IPS DF 6.9 (cell line): ENCODE results near the gene SREBF1.

ENCODE experiments used
- DNase-seq: peaks from one replicate; pipeline ENCODE4 v3.0.0-alpha.2; 2013; ENCODE audit warnings: low read depth, low spot score
- H3K27ac ChIP-seq: one replicate; pipeline ENCODE4 v1.5.1; 2013; ENCODE audit warnings: low read length, control low read depth
- H3K27me3 ChIP-seq: 2 replicates; pipeline ENCODE4 v1.6.1; 2013; ENCODE audit warnings: mild to moderate bottlenecking, low read length; ENCODE audit not compliant: control insufficient read depth, insufficient read depth
- H3K36me3 ChIP-seq: 2 replicates; pipeline ENCODE4 v1.6.1; 2013; ENCODE audit warnings: low read length; ENCODE audit not compliant: control insufficient read depth, insufficient read depth
- H3K4me1 ChIP-seq: 2 replicates; pipeline ENCODE4 v1.6.1; 2013; ENCODE audit warnings: low read length; ENCODE audit not compliant: control insufficient read depth, insufficient read depth
- H3K4me3 ChIP-seq: 2 replicates; pipeline ENCODE4 v1.5.1; 2013; ENCODE audit warnings: mild to moderate bottlenecking, low read length
- H3K9me3 ChIP-seq: 2 replicates; pipeline ENCODE4 v1.6.1; 2013; ENCODE audit warnings: low read length, inconsistent platforms; ENCODE audit not compliant: control insufficient read depth, insufficient read depth
- WGBS: extraction: QIAGEN DNeasy Blood & Tissue Kit; methylation state at CpG from one replicate; pipeline ENCODE4 v1.1.7; 2013; ENCODE audit warnings: mixed read lengths, missing lambda C conversion rate; ENCODE audit not compliant: insufficient read length, insufficient coverage; 5-methylcytosine and 5-hydroxymethylcytosine counted together

SREBF1 gene

GRCh38 chr17:17767154-17767869 lies 69.5 kb downstream of the SREBF1 start:
- no peak for DNase-seq
- Histone ChIP-seq H3K4me3 (no peak overlapping the region), H3K9me3 (no peaks in the 10 kb centered on the region), H3K36me3 (no peaks in the 10 kb centered on the region), H3K27me3 (no peaks in the 10 kb centered on the region), H3K27ac (no peak overlapping the region), H3K4me1 (no peaks in the 10 kb centered on the region; the same call in 1 of the 2 replicates)
- WGBS: no CpG with 5 or more reads among the region's 7 CpGs

DNA sequence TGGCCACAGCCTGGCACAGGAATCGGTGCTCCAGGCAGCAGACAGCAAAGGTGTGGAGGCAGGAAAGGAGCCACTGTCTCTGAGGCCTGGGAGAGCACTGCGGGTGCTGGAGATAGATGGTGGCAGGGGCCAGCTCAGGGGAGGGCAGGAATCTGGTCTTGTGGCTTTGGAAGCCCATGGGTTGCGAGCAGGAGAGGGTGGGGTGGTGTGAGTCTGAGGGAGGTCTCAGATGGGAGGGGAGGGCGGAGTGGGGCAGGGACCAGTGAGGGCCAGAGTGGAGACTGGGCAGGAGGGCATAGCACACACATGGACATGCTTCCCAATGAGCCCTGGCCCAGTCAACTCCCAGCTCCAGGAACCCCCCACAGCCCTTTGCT lies 70.1 kb downstream of the SREBF1 start:
- H3K27ac ChIP-seq: no peak overlapping the region

GRCh38 chr17:17766077-17766743 lies 70.6 kb downstream of the SREBF1 start:
- Histone ChIP-seq H3K9me3 (no peaks in the 10 kb centered on the region), H3K27ac (no peak overlapping the region), H3K4me3 (no peak overlapping the region), H3K27me3 (no peaks in the 10 kb centered on the region), H3K4me1 (no peaks in the 10 kb centered on the region; the same call in 1 of the 2 replicates), H3K36me3 (no peaks in the 10 kb centered on the region)
- no peak for DNase-seq
- no CpG with 5 or more reads among the region's 20 CpGs for WGBS

More for the DNA sequence above, 70.1 kb downstream of the SREBF1 start:
- no peaks in the 10 kb centered on the region for H3K36me3 ChIP-seq
- no peaks in the 10 kb centered on the region; the same call in 1 of the 2 replicates for H3K4me1 ChIP-seq
- H3K9me3 ChIP-seq: no peaks in the 10 kb centered on the region
- H3K4me3 ChIP-seq: no peak overlapping the region
- no peak for DNase-seq
- WGBS: no CpG with 5 or more reads among the region's 4 CpGs
- no peaks in the 10 kb centered on the region for H3K27me3 ChIP-seq

- no peaks in the 10 kb centered on the region for H3K27me3 ChIP-seq
- WGBS: no CpG with 5 or more reads among the region's 14 CpGs
- no peak overlapping the region for H3K4me3 ChIP-seq
- no peaks in the 10 kb centered on the region for H3K9me3 ChIP-seq
- no peak for DNase-seq
- H3K27ac ChIP-seq: no peak overlapping the region
- no peaks in the 10 kb centered on the region for H3K4me1 ChIP-seq
- no peaks in the 10 kb centered on the region for H3K36me3 ChIP-seq
These were observed 71.3 kb downstream of the SREBF1 start for GRCh38 chr17:17765359-17766076.

- H3K27ac ChIP-seq: no peak overlapping the region
- no peaks in the 10 kb centered on the region for H3K9me3 ChIP-seq
- no peaks in the 10 kb centered on the region for H3K4me1 ChIP-seq
- H3K27me3 ChIP-seq: no peaks in the 10 kb centered on the region
- WGBS: no CpG with 5 or more reads among the region's 5 CpGs
- no peak overlapping the region for H3K4me3 ChIP-seq
- DNase-seq: no peak
- H3K36me3 ChIP-seq: no peaks in the 10 kb centered on the region
These were observed 73.1 kb downstream of the SREBF1 start for GRCh38 chr17:17763734-17764133.

GRCh38 chr17:17763136-17763535 lies 73.7 kb downstream of the SREBF1 start:
- WGBS: no CpG with 5 or more reads among the region's 9 CpGs
- Histone ChIP-seq H3K4me3 (no peak overlapping the region), H3K4me1 (no peaks in the 10 kb centered on the region), H3K27me3 (no peaks in the 10 kb centered on the region), H3K36me3 (no peaks in the 10 kb centered on the region), H3K9me3 (no peaks in the 10 kb centered on the region), H3K27ac (no peak overlapping the region)
- no peak for DNase-seq

DNA sequence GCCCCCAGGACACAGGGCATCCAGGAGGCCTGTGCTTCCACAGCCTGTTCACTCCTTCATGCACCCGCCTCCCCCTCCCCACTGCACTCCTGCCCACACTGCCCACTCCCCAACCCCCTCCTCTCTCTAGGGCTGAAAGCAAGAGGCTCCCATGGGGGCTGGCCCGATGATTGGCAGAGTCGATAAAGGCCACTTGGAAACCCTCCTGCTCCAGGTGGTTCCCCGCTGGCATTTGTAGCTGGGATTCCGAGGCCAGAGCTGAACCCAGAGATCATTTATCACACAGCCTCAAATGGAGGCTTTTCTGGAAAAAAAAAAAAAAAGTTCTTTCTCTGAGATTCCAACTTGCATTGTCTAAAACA lies 74.1 kb downstream of the SREBF1 start:
- Histone ChIP-seq H3K36me3 (no peaks in the 10 kb centered on the region), H3K9me3 (no peaks in the 10 kb centered on the region), H3K27ac (no peak overlapping the region), H3K4me1 (no peaks in the 10 kb centered on the region), H3K27me3 (no peaks in the 10 kb centered on the region), H3K4me3 (no peak overlapping the region)
- no CpG with 5 or more reads among the region's 5 CpGs for WGBS
- no peak for DNase-seq
